LNCAP (cell line): ENCODE data around the gene C16orf92.

Source experiments
- TF ChIP-seq, protein P1 (sequence below): fragments of 450-650 bp; IDR thresholded peaks from 2 replicates; pipeline ENCODE4 v1.5.1; 2017; ENCODE audit warnings: mild to moderate bottlenecking

Gene C16orf92

DNA sequence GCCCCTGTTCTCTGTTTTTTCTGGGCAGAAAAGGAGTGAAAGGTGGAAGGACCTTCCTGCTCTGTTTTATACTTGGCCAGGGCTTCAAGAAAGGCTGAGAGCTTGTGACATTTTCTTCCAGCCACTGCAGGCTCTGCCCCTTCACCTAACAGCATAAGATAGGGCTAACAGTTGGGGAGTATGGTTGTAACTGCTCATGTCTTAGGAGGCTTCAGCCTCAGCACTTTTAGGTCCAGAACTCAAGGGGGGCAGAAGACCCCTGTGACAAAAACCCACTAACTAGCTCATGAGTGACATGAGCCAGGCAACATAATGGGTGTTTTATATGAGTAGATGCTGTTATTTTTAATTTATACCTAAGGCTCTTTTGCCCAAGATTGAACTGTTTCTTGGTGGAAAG, 47.5 kb downstream of the C16orf92 start:
- TF ChIP-seq, protein P1, sequence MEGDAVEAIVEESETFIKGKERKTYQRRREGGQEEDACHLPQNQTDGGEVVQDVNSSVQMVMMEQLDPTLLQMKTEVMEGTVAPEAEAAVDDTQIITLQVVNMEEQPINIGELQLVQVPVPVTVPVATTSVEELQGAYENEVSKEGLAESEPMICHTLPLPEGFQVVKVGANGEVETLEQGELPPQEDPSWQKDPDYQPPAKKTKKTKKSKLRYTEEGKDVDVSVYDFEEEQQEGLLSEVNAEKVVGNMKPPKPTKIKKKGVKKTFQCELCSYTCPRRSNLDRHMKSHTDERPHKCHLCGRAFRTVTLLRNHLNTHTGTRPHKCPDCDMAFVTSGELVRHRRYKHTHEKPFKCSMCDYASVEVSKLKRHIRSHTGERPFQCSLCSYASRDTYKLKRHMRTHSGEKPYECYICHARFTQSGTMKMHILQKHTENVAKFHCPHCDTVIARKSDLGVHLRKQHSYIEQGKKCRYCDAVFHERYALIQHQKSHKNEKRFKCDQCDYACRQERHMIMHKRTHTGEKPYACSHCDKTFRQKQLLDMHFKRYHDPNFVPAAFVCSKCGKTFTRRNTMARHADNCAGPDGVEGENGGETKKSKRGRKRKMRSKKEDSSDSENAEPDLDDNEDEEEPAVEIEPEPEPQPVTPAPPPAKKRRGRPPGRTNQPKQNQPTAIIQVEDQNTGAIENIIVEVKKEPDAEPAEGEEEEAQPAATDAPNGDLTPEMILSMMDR: no peak
